GM18858 (cell line): ENCODE measurements around the gene CD151.

Experiments
- ATAC-seq: cut with Tn5 transposase; IDR thresholded peaks from one replicate; pipeline ENCODE4 v1.9.1; 2021; ENCODE audit not compliant: unreplicated experiment

CD151 gene

DNA sequence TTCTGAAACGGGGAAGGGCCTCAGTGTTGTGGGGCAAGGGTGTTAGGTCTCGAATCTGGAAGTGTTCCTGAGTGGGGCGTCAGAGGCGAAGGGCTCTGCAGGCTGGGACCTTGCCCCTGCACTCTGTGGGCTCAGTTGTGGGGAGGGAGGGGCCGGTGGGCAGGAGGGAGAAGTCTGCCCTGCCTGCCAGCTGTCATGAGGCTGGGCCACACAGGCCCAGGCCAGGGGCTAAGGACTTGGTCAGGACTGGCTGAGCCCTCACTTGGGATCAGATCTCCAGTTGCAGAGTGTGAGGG, 4.9 kb upstream of the CD151 start, which contains the start of gene CRACR2B:
TSS of gene CRACR2B (plus strand) at position 23 of the 296 bp plus-strand sequence. CDS start 689 bp downstream, outside the sequence.
- ATAC-seq, result no peak

DNA sequence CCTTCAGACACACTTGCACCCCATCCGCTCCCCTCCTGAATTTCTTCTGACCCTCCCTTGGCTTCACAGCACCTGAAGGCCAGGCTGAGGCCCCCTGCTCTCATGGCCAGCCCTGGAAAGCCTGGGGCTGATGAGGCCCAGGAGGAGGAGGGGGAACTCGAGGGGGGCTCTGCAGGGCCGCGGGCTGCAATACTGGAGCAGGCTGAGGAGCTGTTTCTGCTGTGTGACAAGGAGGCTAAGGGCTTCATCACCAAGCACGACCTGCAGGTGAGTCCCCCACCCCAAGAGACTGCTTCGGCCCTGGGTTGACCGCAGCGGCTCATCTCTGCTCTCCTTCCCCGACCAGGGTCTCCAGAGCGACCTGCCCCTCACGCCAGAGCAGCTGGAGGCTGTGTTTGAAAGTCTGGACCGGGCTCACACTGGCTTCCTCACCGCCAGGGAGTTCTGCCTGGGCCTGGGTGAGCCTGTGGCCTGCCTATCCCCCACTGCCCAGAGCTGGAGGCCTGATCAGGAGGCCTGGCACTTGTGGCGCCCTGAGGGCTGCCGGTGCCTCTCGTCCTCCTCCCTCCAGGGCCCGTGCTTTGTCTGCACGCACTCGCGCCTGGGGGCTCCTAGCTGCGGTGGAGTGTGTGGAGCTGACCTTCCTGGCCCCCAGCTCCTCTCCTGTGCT, 4.1 kb upstream of the CD151 start:
- no peak for ATAC-seq

DNA sequence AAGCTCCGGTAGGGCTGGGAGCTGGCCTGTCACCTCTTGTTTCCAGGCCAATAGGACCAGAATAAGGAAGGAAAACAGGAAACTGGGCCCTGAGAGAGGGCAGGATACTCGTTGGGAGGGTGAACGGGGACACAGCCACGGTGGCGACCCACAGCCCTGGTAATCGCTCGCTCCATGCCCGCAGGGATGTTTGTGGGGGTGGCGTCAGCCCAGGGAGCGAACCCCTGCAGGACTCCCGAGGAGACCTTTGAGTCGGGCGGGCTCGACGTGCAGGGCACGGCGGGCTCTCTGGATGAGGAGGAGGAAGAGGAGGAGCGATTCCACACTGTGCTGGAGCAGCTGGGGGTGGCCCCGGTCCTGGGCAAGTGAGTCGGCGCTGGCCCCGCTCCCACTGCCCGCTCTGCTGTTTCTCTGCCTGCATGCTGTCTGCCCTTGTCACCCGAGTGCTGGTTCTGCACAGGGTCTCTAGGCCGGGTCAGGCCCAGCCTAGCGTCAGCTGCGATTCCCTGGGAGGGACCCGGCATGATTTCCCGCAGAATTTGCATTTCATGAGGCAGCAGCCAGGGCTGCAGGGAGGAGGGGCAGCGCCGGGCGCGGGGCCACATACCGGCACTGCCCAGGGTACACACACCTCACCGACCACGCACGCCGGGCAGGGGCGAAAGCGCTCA, 3.4 kb upstream of the CD151 start:
- no peak for ATAC-seq

DNA sequence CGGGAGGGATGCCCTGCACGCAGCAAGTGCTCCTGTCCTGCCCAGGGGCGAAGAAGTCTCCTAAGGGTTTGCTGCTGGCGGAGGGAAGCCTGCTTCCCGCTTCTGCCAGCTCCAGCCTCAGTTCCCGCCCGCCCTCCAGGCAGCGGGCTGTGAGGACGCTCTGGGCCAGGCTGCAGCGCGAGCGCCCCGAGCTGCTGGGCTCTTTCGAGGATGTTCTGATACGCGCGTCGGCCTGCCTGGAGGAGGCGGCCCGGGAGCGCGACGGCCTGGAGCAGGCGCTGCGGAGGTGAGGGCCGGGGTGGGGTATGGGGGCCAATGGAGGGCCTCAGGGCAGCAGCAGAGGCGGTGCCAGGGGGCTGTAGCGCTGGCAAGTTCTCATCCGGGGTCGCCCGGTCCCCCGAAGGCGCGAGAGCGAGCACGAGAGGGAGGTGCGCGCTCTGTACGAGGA, 2.9 kb upstream of the CD151 start:
- ATAC-seq, result no peak

DNA sequence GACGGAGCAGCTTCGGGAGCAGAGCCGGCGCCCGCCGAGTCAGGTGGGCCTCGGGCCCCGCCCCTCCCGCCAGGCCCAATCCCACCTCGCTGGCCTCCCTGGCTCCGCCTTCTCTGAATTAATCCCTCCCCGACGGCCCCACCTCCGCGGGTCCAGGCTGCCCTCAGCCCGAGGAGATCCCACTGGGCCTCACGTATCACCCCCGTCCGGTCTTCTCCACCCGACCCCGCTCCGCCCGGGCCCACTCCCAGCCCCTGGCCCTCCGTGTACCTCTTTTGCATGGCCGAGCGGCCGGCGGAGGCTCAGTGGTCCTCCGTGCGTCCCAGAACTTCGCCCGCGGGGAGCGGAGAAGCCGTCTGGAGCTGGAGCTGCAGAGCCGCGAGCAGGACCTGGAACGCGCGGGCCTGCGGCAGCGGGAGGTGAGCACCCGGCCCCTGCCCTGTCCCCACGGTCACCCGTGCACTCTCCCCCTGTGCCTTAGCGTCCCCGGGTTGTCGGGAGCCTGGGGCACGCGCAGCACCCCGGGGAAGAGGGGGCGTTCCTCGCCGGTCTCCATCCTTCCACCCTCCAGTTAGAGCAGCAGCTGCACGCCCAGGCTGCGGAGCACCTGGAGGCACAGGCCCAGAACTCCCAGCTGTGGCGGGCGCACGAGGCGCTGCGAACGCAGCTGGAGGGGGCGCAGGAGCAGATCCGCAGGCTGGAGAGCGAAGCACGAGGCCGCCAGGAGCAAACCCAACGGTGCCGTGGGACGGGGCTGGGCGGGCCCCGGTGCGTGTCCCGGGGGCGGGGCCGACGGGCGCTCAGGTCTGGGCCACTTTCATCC, 2.2 kb upstream of the CD151 start:
- no peak for ATAC-seq

DNA sequence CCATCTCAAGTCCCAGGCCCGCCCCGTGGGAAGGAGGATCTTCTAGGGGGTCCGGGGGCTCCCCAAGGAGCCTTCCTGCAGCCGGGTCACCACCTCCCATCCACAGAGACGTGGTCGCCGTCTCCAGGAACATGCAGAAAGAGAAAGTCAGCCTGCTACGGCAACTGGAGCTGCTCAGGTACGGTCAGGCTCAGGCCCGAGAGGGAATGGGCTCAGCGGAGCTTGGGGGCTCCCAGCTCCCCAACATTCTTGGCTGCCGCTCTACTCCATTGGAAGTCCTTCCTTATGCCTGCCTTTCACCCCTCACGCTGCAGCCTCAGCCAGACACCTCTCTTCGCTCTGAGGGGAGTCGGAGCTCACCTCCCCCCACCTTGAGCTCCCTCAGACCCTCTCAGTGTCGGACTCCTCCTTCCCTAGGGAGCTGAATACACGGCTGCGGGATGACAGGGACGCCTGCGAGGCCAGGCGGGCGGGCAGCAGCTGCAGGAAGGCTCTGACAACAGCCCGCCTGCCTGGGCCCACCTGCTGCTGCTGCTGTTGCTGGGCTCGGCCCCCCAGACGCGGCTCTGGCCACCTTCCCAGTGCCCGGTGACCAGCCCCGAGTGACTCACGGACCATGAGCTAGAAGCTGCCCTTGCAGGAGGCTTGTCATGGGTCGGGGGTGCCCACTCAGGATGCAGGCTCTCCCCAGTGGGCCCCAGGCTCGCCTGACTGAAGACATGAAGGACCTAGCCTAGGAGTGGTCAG, 1.5 kb upstream of the CD151 start:
- ATAC-seq, result no peak

DNA sequence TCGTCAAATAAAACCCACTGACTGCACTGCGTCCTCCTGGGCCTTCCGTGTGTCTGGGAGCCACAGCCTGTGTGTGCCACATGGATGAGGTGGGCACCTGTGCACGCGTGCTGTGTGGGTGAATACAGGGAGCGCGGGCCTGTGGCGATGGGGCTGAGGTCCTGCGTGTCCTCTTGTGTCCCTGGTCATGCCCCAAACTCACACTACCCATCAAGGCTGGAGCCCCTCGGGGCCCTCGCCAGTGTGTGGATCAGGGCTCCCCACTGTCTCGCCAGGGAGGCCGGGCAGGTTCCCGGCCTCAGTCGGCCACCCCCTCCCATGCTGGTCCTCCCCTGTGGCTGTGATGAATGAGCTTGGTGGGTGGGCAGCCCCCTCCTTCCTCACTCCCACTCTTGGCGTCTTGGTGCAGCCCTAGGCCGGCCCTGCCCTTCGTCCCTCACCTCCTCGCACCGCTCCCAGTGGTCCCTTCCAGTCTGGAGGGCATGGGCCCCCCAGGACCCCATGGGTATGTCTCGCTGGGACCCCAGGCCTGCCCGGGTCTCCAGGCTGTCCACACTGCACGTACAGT, 707 bp upstream of the CD151 start:
- no peak for ATAC-seq

DNA sequence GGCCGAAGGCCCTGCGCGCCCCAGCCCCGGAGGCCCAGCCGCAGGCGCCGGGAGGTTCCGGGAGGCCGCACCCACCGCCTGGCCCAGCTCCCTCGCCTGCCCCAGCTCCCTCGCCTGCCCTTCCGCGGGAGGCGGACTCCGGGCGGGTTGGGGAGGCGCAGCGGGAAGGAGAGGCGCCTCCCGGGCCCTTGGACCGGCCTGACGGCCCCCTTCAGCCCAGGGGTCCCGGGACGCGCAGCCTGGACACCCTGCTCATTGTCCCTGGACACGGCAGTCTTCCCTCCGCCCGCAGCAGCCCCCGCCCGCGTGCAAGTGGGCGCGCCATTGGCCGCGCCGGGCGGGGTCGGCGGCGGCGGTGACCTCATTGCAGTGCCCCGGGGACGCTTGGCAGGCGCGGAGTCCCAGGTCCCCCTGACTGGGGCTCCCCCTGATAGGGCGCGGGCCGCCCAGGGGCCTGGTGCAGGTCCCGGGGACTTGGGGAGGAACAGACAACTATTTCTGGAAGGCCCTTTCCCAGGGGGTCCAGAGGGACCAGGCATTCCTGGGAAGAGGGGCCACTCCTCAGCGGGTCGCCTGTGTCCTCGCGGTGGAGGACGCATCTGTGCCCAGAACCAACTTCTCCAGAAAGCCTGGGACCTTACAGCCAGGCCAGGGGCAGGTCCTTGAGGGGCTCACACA, 501 bp downstream of the CD151 start:
- ATAC-seq, result no peak

DNA sequence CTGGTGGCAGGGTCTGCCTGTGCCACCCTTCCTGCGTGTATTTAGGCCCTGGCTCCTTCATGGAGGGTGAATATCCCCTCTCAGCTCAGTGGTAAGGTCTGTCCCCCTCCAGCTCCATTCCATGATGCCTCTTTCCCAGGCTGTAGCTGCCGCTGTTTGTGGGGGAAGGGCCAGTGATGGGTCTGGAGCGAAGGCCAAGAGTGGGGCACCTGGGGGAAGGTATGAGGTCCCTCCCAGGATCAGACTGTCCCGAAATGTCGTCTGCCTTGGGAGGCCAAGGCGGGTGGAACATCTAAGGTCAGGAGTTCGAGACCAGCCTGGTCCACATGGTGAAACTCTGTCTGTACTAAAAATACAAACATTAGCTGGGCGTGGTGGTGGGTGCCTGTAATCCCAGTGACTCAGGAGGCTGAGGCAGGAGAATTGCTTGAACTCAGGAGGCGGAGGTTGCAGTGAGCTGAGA, 1.1 kb downstream of the CD151 start:
- no peak for ATAC-seq

DNA sequence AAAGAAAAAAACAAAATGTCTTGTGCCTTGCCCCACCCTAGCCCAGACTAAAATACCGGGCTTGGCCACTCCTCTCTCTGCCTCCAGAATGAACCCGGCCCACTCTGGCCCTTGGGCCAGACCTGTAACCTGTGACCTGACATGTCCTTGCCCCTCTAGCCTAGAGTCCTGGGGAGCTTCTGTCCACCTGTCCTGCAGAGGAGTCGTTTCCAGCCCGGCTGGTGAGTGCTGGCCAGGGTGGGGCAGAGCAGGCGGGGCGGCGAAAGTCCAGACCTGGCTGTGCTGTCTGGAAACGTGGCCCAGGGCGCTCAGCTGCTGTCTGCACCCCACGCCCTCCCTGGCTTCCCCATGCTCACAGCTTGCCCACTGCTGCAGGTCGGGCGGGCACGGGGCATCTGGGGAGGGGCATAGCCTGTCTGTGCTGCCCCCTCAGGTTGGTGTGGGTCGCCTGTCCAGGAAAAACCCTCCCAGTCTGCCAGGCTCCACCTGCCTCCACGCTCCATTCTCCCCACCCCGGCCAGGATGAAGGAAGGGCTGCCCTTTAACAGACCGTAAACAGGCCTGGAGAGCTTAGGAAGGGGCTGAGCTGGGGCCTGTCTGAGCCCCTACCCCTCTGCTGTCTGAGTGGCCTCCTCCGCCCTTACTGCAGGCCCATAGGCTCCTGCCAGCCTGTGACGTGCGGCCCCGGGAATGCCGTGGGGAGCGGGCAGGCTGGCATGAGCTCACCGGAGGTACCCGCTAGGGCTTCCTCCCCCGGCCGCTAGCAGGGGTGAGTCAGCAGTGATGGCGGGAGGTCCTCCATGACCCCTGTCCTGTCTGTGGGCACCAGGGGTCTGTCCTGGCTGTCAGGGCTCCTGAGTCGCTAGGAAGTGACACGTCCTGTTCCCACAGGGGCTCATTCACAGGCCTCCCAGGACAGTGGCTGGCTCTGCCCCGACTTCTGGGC, 1.9 kb downstream of the CD151 start:
- ATAC-seq, result no peak

DNA sequence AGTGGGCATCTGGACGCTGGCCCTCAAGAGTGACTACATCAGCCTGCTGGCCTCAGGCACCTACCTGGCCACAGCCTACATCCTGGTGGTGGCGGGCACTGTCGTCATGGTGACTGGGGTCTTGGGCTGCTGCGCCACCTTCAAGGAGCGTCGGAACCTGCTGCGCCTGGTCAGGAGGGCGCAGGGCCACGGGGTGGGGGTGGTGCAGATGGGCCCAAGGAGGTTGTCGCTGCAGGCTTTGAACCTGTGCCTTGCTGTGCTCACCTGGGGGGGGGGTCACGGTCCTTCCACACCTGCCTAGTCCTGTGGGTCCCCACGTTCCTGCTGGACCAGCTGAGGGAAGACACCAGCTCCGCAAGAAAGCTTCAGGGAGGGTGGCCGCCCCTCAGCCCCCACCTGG, 3.5 kb downstream of the CD151 start:
- ATAC-seq, result no peak

DNA sequence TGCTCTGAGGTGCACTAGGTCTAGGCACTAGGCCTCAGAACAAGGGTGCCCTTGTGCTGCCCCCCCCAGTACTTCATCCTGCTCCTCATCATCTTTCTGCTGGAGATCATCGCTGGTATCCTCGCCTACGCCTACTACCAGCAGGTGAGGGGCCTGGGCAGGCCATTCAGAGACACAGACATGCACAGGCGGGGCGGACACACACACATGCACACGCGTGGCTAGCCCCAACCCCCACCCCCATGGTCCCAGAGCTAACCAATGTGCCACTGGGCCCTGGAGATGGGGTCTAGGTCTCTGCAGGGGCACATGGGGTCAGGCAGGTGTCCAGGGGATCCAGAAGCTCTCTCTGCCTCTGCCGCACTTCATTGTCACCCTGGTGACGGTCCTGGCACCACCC, 3.9 kb downstream of the CD151 start:
- ATAC-seq, result no peak

DNA sequence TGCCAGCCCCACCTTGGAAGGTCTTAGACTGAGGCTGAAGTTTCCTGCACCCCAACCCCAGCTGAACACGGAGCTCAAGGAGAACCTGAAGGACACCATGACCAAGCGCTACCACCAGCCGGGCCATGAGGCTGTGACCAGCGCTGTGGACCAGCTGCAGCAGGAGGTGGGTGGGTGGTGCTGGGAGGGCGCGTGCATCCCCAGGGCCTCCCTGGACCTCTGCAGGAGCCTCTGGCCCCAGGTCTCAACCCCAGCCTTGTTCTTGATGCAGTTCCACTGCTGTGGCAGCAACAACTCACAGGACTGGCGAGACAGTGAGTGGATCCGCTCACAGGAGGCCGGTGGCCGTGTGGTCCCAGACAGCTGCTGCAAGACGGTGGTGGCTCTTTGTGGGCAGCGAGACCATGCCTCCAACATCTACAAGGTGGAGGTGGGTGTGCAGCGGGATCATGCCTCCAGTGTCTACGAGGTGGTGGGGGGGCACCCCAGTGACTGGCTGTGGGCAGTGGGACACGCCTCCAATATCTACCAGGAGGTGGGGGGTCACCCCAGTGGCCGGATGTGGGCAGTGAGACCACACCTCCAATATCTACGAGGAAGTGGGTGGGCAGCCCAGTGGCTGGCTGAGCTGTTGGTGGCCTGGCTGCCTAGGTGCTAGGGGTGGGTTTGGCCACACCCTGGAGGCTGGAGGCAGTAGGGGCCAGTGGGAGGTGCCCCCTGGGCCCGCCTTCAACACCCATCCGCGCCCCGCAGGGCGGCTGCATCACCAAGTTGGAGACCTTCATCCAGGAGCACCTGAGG, 4.6 kb downstream of the CD151 start:
- no peak for ATAC-seq

DNA sequence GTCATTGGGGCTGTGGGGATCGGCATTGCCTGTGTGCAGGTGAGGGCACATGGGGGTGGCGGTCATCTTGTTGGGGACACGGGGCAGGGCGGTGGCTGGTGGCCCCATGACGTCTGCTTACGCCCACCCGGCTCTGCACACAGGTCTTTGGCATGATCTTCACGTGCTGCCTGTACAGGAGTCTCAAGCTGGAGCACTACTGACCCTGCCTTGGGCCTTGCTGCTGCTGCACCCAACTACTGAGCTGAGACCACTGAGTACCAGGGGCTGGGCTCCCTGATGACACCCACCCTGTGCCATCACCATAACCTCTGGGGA, 5.2 kb downstream of the CD151 start:
- ATAC-seq, result no peak

DNA sequence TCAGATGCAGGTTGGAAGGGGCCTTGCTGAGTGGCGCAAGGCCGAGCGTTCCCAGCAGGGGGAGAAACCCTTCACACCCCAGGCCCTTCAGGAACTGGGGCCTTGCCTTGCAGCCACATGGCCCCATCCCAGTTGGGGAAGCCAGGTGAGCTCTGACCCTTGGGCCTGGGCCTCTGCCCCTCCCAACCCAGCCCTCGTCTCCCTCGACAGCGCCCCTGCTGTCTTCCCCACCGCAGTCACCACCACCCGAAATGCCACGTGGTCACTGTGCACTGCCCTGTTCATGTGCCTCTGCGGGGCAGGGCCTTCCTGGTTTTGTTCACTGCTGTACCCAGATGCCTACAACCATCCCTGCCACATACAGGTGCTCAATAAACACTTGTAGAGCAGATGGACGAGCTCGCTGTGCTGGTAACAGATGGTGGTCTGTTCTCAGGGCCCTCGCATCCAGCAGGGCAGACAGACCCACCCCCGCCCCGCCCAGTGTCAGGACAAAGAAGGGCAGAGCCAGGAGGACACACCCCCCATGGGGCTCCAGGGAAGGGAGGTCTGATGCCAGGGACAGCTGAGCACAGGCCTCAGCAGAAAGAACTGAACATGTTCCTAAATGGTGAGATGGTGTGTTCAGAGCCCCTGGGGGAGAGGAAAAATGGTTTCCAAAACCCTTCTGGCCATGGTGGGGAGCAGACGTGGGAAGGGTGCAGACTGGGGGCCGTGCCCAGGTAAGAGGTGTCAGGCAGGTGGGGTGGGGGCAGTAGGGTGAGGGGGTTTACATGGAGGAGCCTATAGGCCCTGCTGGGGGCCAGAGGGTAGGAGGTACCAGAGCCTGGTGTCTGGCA, 5.9 kb downstream of the CD151 start:
- no peak for ATAC-seq

DNA sequence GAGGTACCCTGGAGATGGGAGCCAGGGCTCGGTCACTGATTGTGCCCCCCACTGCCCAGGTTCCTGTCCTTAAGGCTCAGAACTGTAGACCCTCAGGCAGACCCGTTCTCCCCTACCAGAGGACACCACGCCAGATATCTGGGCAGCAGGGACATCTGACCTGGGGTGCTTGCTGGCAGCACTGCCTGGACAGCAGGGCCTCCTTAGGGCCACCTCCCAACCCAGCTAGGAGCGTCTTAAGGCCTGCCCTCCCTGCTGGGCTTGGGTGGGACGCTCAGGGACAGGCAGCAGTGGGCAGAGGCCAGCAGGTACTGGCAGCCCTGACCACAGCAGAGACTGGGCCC, 6.5 kb downstream of the CD151 start:
- ATAC-seq, result no peak

DNA sequence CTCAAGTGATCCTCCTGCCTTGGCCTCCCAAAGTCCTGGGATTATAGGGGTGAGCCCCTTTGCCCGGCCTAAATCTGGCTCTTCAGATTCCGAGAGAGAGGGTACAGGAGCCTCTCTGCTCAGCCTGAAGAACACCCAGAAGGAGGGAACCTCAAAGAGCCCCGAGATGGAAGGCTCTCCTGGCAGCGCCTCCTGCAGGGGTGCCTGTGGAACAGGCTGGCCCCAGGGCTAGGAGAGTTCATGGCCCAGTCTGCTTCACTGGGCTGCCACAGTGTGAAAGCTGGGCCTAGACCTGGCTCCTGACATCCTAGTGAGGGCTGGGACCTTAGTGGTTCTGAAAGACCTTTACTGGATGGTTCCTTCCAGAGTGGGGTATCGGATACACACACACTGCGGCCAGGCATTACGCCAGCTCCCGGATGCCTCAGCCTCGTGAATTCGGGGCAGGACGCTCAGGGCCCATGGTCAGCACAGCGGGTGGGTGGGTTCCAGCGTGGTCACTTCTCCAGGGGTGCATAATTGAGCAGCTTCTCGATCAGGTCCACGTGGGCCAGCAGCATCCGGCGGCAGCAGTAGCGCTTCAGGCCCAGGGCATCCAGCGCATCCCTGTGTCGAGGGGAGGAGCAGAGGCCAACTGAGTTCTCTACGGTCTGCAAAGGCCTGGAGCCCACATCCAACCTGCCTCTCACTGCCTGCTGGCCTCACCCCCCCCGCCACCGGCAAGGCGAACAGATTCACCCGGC, 7.3 kb downstream of the CD151 start:
- no peak for ATAC-seq
